Sciatic nerve (tissue), 2 donors: ENCODE results near the gene ZDHHC20. TPM values are rescaled to one million over a fixed set of nuclear protein-coding genes. Genes with fewer than 3 reads are reported as not detected.

ENCODE experiments used
- ATAC-seq: fragments of 200-7000 bp; cut with Tn5 transposase; one replicate; pipeline ENCODE4 v1.9.1; 2020; ENCODE audit warnings: mild to moderate bottlenecking, moderate library complexity
- DNase-seq: peaks from one replicate; pipeline ENCODE4 v3.0.0-alpha.2; 2020; ENCODE audit warnings: low spot score
- intact Hi-C: fragments of 100-400 bp; cut with DNase I; formaldehyde crosslinking; loops from one replicate; pipeline ENCODE4 v1.14.2; 2022
- total RNA-seq: library from RNA; stranded (reverse); fragmentation: NEBNext Ultra II Directional; extraction: Animal tissue kit (Norgen Biotek cat#: 25700); gene quantifications from one replicate; pipeline ENCODE4 v1.2.1, GENCODE V29; 2021
- donor health status: DM: no; HTN: no; CAD: no.
- donor health status: DM: no; HTN: no; CAD: no.

The ZDHHC20 gene
- total RNA-seq, 1 donor from 2014 or later: 61.2 TPM

DNA sequence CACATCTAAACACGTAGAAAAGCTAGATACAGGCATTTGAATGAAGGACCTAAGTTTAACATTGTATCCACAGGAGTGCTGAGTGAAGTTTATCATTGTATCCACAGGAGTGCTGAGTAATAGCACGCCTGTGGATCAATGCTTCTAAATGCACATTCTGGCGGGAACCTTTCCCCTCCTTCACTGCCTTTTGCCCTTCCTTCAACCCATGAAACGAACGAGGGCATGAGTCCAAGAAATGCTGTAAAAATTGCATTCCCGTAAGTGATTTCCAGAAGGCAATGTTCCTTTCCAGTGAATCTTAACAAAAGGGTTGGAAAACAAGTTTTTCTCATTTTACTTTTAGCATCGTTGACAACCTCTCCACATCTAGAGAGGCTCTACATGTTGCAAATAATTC, 88.1 kb downstream of the ZDHHC20 start:
- intact Hi-C loops: no loop called here
- ATAC-seq (no peak), DNase-seq (no peak)

DNA sequence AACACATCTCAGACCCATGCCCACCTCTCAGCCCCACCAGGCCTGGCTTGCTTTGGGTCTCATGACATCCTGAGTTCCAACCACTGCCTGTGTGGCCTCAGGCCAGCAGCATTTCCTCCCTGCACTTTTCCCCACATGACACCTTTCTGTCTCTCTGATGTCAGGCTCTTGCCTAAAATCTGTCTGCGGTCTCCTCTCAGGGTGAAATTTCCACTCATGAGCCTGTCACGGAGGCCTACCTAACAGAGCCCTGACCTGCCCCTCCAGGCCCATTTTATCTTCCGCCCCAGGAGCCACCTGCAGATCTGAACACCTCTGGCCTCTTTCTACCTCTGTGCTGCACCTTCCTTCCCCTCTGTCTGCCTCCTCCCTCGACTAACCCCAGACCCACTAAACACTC, 93.5 kb downstream of the ZDHHC20 start:
- DNase-seq (no peak), ATAC-seq (no peak)
- intact Hi-C loops: no loop called here

- DNase-seq: no peak
- no peak for ATAC-seq
These were observed 94.2 kb downstream of the ZDHHC20 start for GRCh38 chr13:21364916-21365315.

DNA sequence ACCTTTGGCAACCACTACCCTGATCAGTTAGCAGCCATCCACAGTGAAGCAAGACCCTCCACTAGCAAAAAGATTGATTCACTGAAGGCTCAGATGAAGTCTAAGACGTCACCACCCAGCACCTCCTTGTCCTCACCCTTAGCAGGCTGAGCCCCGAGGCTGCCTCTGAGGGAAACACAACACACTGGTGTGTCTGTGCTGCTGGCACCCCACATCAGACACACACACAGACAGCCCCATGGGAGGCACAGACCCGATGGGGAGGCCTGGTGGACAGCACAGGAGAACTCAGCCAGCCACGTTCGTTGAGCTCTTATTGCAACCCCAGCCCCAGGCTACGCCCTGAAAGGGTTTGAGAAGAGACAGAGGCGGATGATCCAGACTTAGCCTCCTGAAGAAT, 94.7 kb downstream of the ZDHHC20 start:
- intact Hi-C loops: no loop called here
- ATAC-seq (no peak), DNase-seq (no peak)

More at GRCh38 chr13:21364916-21365315, 94.2 kb downstream of the ZDHHC20 start:
- intact Hi-C loops: no loop called here

DNA sequence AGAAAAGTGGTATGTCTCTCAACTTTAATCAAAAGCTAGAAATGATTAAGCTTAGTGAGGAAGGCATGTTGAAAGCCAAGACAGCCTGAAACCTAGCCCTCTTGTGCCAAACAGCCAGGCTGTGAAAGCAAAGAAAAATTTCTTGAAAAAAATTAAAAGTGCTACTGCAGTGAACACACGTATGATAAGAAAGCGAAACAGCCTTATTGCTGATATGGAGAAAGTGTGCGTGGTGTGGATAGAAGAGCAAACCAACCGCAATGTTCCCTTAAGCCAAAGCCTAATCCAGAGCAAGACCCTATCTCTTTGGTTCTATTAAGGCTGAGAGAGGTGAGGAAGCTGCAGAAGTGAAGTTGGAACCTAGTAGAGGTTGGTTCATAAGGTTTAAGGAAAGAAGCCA, 96.4 kb downstream of the ZDHHC20 start:
- intact Hi-C loops: no loop called here
- no peak for DNase-seq
- no peak for ATAC-seq

DNA sequence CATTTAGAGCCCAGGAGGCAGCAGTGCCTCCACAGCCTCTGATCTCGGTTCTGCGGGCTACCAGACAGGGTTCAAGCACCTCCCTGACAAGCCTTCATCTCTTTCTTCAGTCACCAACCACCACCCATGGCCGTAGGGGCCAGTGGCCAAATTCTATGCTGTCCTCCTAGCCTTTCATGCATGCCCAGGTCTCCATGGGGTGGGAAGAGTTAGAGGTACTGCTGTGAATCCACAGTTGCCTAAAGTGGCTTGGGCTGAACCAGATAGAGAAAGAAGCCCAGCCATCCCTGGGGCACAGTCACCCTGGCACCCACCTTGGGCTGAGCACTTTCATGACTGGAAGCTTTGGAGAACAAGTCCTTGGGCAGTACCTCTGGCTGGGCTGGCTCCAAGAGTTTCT, 97.4 kb downstream of the ZDHHC20 start:
- intact Hi-C loops: no loop called here
- no peak for ATAC-seq
- no peak for DNase-seq

DNA sequence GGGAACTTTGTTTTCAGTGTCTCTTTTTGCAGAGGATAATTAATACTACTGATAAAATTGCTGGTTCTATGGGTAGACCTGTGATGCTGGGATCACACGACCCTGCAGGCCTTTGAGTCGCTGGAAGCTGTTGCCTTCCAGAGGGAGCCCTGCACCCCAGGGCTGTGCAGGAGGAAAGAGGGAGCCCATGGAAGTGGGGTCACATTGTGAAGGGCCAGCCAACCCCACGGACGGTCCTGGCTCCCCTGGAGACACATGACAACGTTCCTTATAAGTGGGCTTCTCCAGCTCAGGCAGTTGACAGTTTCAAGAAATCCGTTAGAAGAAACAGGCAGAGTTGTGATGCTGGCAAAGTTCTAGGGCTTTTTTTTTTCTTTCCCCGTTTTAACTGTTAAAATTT, 98.0 kb downstream of the ZDHHC20 start:
- no peak for ATAC-seq
- intact Hi-C loops: no loop called here
- no peak for DNase-seq

- ATAC-seq (no peak), DNase-seq (no peak)
- intact Hi-C loops: no loop called here
These were observed 98.6 kb downstream of the ZDHHC20 start for GRCh38 chr13:21360463-21360862.

GRCh38 chr13:21359855-21360254, 99.2 kb downstream of the ZDHHC20 start:
- intact Hi-C loops: no loop called here
- DNase-seq (no peak), ATAC-seq (no peak)

GRCh38 chr13:21355304-21355703, 103.8 kb downstream of the ZDHHC20 start:
- no peak for ATAC-seq

GRCh38 chr13:21354721-21355120, 104.4 kb downstream of the ZDHHC20 start:
- intact Hi-C loops: no loop called here
- ATAC-seq (no peak), DNase-seq (no peak)

More at GRCh38 chr13:21355304-21355703, 103.8 kb downstream of the ZDHHC20 start:
- DNase-seq: no peak
- intact Hi-C loops: no loop called here

DNA sequence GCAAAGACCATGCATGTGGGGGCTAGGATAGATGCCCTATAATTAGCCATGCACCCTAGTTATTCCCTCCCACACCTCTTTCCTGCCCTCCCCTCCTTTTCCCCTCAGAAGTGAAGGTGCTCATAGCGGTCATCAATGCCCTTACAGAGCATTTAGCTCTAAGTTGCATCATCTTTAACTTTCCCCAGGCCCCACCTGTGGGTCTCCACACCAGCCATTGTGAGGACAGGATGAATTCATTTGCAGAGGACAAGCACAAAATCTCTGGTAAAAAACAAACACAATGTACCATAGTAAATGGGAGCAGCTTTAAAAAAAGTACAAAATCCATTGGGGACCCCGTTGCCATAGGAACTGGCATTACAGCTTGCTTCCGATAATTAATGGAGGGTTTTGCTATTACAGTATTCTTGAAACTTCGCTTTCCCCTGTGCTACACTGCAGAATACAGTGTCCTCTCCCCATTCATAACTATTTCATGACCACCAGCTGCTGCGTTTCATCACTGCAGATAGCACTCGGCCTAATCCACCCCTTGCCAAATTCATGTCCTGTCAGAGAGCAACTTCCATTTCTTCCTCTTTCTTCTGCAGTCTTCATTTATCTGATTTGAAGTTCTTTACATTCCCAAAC, 110.5 kb downstream of the ZDHHC20 start:
- intact Hi-C loops: no loop called here
- no peak for ATAC-seq
- DNase-seq: no peak

GRCh38 chr13:21347753-21348318, 111.3 kb downstream of the ZDHHC20 start:
- intact Hi-C loops: no loop called here
- DNase-seq (no peak), ATAC-seq (no peak)

DNA sequence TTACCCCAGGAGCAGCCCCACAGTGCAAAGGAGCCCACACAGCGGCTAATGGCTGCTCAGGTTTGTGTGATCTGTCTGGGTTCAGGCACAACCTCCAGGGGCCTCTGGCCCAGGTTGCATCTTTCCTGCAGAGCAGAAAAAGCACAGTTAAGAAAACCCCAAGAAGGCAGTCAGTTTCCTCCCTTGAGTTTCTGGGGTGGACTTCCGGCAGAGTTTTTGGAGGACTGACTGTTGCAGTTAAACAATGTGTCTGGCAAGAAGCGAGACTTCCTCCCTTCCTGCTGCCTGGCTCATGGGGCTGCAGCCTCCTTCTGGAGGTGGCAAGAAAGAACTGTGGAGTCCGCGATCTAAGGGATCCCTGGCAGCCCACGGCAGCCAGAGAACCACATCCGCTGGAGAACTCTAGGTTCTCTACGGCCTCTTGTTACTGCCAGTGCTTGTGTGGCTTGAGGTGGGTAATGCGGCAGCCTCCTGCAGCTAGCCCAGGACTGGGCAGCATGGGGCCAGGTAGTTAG, 114.4 kb downstream of the ZDHHC20 start:
- ATAC-seq: no peak
- DNase-seq: no peak
- intact Hi-C loops: no loop called here

GRCh38 chr13:21343659-21344058, 115.4 kb downstream of the ZDHHC20 start:
- ATAC-seq (no peak), DNase-seq (no peak)
- intact Hi-C loops: no loop called here

DNA sequence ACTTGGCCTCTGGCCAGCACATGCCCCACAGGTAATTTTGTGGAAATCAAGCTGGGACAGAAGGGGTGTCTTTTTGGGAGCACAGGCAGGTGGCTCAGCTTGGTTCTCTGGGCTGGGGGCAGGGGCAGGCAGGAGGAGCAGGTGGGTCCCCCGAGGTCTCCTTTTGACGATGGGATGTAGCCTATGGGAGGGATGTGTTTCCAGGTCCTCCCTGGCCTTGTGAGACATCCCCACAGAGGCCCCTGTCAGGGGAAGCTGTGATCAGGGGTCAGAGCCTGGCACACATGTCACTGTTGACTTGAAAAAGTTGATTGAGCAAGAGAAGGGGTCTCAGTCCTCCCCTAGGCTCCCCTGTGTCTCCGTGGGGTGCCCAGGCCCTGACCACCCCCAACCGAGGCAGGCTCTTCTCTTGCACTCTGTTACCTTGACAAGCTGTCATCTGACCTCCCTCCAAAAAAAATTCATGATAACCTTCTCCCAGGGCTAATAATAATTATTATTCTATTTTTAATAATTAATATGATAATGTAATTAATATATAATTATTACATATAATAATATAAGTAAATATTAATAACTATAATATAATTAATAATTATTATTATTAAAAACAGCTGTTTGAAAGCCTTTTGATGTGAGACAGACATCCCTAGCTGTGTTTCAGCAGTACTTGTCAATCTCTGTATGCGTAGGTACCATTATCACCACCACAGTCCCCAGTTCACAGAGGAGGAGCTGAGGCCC, 116.2 kb downstream of the ZDHHC20 start:
- ATAC-seq (no peak), DNase-seq (no peak)
- intact Hi-C loops: no loop called here

GRCh38 chr13:21341637-21342422, 117.3 kb downstream of the ZDHHC20 start:
- no peak for ATAC-seq
- no peak for DNase-seq
- intact Hi-C loops: no loop called here

DNA sequence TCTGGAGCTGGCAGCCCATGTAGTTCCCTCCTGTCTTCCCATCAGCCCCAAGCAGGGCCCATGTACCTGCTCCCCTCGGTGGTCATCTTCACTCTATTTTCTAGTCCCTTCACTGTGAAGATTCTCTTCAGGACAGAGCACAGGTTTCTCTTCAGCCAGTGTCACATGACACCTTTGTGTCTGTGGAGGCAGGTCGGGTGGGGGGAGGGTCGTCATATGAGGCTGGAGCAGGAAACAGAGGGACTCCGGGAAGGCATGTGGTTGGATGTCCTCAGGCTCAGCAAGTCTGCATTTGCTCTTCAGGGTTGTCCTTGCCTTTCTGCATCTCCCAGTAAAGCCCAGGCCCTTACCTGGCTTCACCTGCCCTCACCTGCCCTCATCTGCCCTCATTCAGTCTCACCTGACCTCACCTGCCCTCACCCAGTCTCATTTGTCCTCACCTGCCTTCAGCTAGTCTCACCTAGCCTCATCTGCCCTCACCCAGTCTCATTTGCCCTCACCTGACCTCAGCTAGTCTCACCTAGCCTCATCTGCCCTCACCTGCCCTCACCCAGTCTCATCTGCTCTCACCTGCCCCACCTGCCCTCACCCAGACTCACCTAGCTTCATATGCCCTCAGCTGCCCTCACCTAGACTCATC, 120.3 kb downstream of the ZDHHC20 start:
- DNase-seq: no peak
- no peak for ATAC-seq
- intact Hi-C loops: no loop called here

DNA sequence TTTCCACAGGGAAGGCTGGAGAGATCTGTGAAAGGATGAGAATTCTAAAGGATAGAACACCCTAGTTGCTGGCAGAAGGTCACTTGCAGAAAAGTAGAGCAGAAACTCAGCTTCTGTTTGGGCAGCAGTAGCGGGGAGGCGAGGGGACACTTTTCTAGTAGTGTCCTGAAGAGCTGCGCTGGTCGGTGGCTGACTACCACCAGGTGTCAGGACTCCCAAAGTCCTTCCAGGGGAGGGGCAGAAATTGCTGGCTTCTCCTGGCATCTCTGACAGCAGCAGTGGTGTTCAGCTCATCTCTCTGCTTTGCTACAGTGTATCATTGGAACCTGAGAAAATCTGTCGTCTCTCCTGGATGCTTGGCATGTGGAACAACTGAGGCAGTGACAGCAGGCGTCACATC, 120.9 kb downstream of the ZDHHC20 start:
- DNase-seq: no peak
- no peak for ATAC-seq

More for the DNA sequence above, 120.9 kb downstream of the ZDHHC20 start:
- intact Hi-C loops: no loop called here
